Measurements from ENCODE around the gene DFFA. TPM values are rescaled to one million over a fixed set of nuclear protein-coding genes. Genes with fewer than 3 reads are reported as not detected.
"Not testable (repeated sequence)": the region's sequence is repeated elsewhere in the genome, so short reads cannot be mapped to it uniquely, and the experiment has no call there.

DFFA gene
- total and polyA plus RNA-seq, 12 donors: 13.0 to 42.1 (median 35.1) TPM

DNA sequence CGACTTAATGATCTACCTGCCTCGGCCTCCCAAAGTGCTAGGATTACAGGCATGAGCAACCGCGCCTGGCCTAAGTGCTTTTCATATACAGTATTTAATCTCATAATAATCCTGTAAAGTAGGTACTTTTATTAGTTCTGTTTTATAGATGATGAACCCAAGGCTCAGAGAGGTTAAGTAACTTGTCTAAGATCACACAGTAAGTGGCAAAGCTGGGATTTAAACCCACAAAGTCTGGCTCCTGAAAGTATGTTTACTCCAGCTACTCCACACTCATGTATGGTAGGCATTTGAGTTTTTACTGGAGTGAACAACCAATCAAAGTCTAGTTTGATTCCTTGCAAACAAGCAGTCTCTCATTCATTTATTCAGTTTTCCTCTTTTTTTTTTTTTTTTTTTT, 2.3 kb downstream of the DFFA start:
- Histone ChIP-seq H3K36me3 (replicated peaks in 1 of 2) (peaks cover 0 to 40% of the 10 kb centered on the region in 2 donors), H3K4me1 (replicated peaks in 1 of 2) (peaks cover 0 to 21% of the 10 kb centered on the region in 2 donors), H3K27ac (no peak overlapping the region), H3K9me3 (replicated peaks in 1 of 3) (no peaks in the 10 kb centered on the region), H3K27me3 (no peaks in the 10 kb centered on the region), H3K4me3 (no peak overlapping the region)
- intact Hi-C loops (cut with DNase I): no loop called here
- 92 to 99% (median 95%) methylated on average over 4 of the region's 4 CpGs for WGBS, 4 donors
- TF ChIP-seq POLR2A (IDR thresholded peaks at IDR 0.05): no peak
- TF ChIP-seq, protein P1, sequence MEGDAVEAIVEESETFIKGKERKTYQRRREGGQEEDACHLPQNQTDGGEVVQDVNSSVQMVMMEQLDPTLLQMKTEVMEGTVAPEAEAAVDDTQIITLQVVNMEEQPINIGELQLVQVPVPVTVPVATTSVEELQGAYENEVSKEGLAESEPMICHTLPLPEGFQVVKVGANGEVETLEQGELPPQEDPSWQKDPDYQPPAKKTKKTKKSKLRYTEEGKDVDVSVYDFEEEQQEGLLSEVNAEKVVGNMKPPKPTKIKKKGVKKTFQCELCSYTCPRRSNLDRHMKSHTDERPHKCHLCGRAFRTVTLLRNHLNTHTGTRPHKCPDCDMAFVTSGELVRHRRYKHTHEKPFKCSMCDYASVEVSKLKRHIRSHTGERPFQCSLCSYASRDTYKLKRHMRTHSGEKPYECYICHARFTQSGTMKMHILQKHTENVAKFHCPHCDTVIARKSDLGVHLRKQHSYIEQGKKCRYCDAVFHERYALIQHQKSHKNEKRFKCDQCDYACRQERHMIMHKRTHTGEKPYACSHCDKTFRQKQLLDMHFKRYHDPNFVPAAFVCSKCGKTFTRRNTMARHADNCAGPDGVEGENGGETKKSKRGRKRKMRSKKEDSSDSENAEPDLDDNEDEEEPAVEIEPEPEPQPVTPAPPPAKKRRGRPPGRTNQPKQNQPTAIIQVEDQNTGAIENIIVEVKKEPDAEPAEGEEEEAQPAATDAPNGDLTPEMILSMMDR (IDR thresholded peaks at IDR 0.05): no peak
- no peak for DNase-seq

DNA sequence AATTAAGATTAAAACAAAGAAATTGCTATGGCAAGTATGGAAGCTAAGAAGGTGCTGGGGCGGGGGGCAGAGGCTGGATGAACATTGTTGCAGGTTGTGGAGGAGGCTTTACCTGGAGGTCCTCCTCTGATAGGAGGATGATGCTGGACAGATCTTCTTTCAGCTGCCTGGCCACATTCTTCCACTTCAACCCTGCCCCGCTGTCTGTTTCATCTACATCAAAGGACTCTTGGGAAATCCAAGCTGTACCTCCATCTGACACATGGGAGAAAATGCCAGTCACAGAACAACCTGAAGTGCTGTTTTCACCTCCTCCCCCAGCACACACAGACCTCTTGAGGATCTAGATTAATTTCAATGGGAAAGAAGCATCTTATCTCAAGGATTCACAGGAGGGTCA, 5.3 kb downstream of the DFFA start:
- Histone ChIP-seq H3K9me3 (replicated peaks in 1 of 3) (no peaks in the 10 kb centered on the region), H3K27ac (no peak overlapping the region), H3K4me3 (no peak overlapping the region), H3K4me1 (replicated peaks in 1 of 2) (peaks cover 0 to 11% of the 10 kb centered on the region in 2 donors), H3K36me3 (replicated peaks in 1 of 2) (peaks cover 0 to 63% of the 10 kb centered on the region in 2 donors), H3K27me3 (no peaks in the 10 kb centered on the region)
- WGBS, 4 donors: 89 to 98% (median 96%) methylated on average over 2 of the region's 2 CpGs
- TF ChIP-seq, protein P1 (IDR thresholded peaks at IDR 0.05): no peak
- no peak for TF ChIP-seq POLR2A (IDR thresholded peaks at IDR 0.05)
- intact Hi-C loops (cut with DNase I): no loop called here
- DNase-seq: no peak

DNA sequence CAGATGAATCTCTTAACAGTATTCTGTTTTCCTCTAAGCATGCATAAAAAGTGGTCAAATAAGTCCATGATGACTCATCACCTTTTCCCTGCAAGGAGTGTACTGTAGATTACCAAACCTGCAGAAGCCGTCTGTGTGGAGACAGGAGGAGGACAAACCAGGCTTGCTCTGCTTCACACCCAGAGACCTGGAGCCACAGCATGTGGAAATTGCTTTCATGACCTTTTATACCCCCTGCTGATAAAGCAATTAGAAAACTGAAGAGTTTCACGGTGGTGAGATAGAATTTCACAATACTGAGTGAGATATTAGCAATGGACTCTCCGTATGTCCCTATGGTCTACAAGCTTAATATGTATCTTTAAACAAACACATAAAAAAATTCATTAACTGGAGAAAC, 13.1 kb downstream of the DFFA start:
- WGBS, 4 donors: 48 to 56% (median 54%) methylated on average over 3 of the region's 3 CpGs

DNA sequence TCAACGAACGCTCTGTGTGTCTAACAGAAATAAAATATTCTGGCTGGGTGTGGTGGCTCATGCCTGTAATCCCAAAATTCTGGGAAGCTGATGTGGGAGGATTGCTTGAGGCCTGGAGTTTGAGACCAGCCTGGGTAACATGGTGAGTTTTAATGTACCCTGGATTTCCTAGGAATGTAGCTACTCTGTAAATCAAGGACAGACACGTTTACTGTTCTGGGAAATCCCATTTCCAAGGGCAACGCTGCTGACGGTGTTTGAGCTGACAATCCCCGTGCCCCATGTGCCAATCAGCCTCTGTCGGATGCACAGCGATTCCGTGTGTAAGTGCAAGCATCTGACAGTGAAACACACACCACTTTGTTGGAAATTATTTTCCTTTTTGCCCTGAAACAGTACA, 14.5 kb downstream of the DFFA start:
- TF ChIP-seq POLR2A (IDR thresholded peaks at IDR 0.05): no peak
- TF ChIP-seq, protein P1 (IDR thresholded peaks at IDR 0.05): no peak
- Histone ChIP-seq H3K36me3 (replicated peaks in 1 of 2) (peaks cover 0 to 21% of the 10 kb centered on the region in 2 donors), H3K4me3 (no peak overlapping the region), H3K27me3 (no peaks in the 10 kb centered on the region), H3K27ac (peak overlapping the region in 1 of 5 donors; percentile 6), H3K9me3 (replicated peaks in 1 of 3) (no peaks in the 10 kb centered on the region), H3K4me1 (replicated peaks in 1 of 2) (no peaks in the 10 kb centered on the region)
- intact Hi-C loops (cut with DNase I): no loop called here
- whole genome bisulfite sequencing, 4 donors: 43 to 74% (median 49%) methylated on average over 9 of the region's 9 CpGs
- peak in 2 of 7 donors; percentile 15 to 27 for DNase-seq

More for the DNA sequence above, 13.1 kb downstream of the DFFA start:
- Histone ChIP-seq H3K36me3 (replicated peaks in 1 of 2) (peaks cover 0 to 28% of the 10 kb centered on the region in 2 donors), H3K4me1 (replicated peaks in 1 of 2) (no peaks in the 10 kb centered on the region), H3K27me3 (no peaks in the 10 kb centered on the region), H3K9me3 (replicated peaks in 1 of 3) (no peaks in the 10 kb centered on the region), H3K27ac (no peak overlapping the region), H3K4me3 (no peak overlapping the region)
- DNase-seq: peak in 2 of 7 donors; percentile 26 to 34
- TF ChIP-seq POLR2A (IDR thresholded peaks at IDR 0.05): no peak
- TF ChIP-seq, protein P1 (IDR thresholded peaks at IDR 0.05): no peak
- intact Hi-C loops (cut with DNase I): no loop called here

DNA sequence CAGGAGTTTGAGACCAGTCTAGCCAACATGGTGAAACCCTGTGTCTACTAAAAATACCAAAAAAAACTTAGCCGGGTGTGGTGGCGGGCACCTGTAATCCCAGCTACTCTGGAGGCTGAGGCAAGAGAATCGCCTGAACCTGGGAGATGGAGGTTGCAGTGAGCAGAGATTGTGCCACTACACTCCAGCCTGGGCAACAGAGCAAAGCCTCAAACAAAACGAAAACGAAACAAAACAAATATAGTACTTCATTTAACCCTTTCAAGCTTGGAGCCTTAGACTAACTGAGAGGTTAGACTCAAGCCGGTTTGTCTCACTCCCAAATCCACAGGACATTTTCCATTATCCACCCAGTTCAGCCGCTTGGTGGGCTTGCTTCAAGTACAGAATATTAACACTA, 14.9 kb downstream of the DFFA start:
- H3K4me3 ChIP-seq: not testable (repeated sequence)

More for the DNA sequence above, 14.9 kb downstream of the DFFA start:
- H3K9me3 ChIP-seq (replicated peaks in 1 of 3); H3K27me3 ChIP-seq; intact Hi-C loops (cut with DNase I); DNase-seq; H3K4me1 ChIP-seq (replicated peaks in 1 of 2): not testable (repeated sequence)
- WGBS, 4 donors: 60 to 67% (median 65%) methylated on average over 7 of the region's 7 CpGs
- Histone ChIP-seq H3K27ac (peak overlapping the region in 1 of 5 donors; percentile 6), H3K36me3 (replicated peaks in 1 of 2) (peaks cover 0 to 17% of the 10 kb centered on the region in 2 donors)
